ENCODE results near the gene TTC22. TPM values are rescaled to one million over a fixed set of nuclear protein-coding genes. Genes with fewer than 3 reads are reported as not detected.

TTC22 gene
- total RNA-seq, 1 experiment from 2014 or later = 0.59 TPM

GRCh38 chr1:54845772-54846171, 44.6 kb upstream of the TTC22 start:
- no CpG with 5 or more reads among the region's 5 CpGs for WGBS (ENCODE audit: extremely low coverage, insufficient read length, low lambda C conversion rate)
- TF ChIP-seq, protein P1, sequence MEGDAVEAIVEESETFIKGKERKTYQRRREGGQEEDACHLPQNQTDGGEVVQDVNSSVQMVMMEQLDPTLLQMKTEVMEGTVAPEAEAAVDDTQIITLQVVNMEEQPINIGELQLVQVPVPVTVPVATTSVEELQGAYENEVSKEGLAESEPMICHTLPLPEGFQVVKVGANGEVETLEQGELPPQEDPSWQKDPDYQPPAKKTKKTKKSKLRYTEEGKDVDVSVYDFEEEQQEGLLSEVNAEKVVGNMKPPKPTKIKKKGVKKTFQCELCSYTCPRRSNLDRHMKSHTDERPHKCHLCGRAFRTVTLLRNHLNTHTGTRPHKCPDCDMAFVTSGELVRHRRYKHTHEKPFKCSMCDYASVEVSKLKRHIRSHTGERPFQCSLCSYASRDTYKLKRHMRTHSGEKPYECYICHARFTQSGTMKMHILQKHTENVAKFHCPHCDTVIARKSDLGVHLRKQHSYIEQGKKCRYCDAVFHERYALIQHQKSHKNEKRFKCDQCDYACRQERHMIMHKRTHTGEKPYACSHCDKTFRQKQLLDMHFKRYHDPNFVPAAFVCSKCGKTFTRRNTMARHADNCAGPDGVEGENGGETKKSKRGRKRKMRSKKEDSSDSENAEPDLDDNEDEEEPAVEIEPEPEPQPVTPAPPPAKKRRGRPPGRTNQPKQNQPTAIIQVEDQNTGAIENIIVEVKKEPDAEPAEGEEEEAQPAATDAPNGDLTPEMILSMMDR (conservative IDR thresholded peaks at IDR 0.05) = no peak

More at GRCh38 chr1:54845772-54846171, 44.6 kb upstream of the TTC22 start:
- Histone ChIP-seq H3K23ac (ENCODE audit: insufficient read length, low read depth, low read length) (no peak overlapping the region), H2BK12ac (ENCODE audit: insufficient read length, low read depth, low read length) (no peak overlapping the region), H4K8ac (replicated peaks; ENCODE audit: insufficient read length, low read depth, low read length) (no peak overlapping the region), H3K4me2 (ENCODE audit: insufficient read depth, insufficient read length, low read length) (no peak overlapping the region), H3T11ph (ENCODE audit: low read length) (no peak overlapping the region), H3K79me2 (ENCODE audit: insufficient read depth, low read length) (no peaks in the 10 kb centered on the region), H3K56ac (ENCODE audit: insufficient read length, low read depth, low read length) (no peak overlapping the region), H4K91ac (ENCODE audit: insufficient read length, low read depth, low read length) (no peak overlapping the region), H3K9me3 (ENCODE audit: control insufficient read depth, low read depth, low read length) (no peaks in the 10 kb centered on the region), H2BK20ac (ENCODE audit: low read depth, low read length, poor library complexity, severe bottlenecking) (no peak overlapping the region), H3K27me3 (ENCODE audit: insufficient read depth, low read length) (no peaks in the 10 kb centered on the region), H3K9ac (ENCODE audit: extremely low read depth, insufficient read length, low read length) (no peak overlapping the region), H3K18ac (ENCODE audit: insufficient read length, low read depth, low read length) (no peak overlapping the region), H2AK5ac (ENCODE audit: insufficient read length, low read length) (no peak overlapping the region), H3K4me1 (ENCODE audit: insufficient read depth, low read length) (no peaks in the 10 kb centered on the region), H2BK5ac (ENCODE audit: insufficient read length, low read length) (no peak overlapping the region), H3K27ac (ENCODE audit: insufficient read length, low read depth, low read length) (no peak overlapping the region), H2AFZ (ENCODE audit: low read length) (no peak overlapping the region), H3K23me2 (ENCODE audit: insufficient read length, low read depth, low read length, poor library complexity, severe bottlenecking) (no peaks in the 10 kb centered on the region), H3K14ac (ENCODE audit: insufficient read depth, low read length) (no peak overlapping the region), H2BK15ac (ENCODE audit: low read depth, low read length) (no peak overlapping the region), H3K79me1 (ENCODE audit: insufficient read depth, low read depth, low read length, poor library complexity, severe bottlenecking) (no peaks in the 10 kb centered on the region), H4K20me1 (ENCODE audit: control insufficient read depth, insufficient read depth, insufficient read length) (no peaks in the 10 kb centered on the region), H2BK120ac (ENCODE audit: low read depth, low read length, poor library complexity, severe bottlenecking) (no peak overlapping the region), H4K5ac (ENCODE audit: insufficient read length, low read depth, low read length) (no peak overlapping the region), H3K4ac (ENCODE audit: low read depth, low read length) (no peak overlapping the region)
- no peak overlapping the region for H3K27ac Mint-ChIP-seq
- H3K27me3 Mint-ChIP-seq (ENCODE audit: low read depth) = peaks cover 3% of the 10 kb centered on the region
- no peaks in the 10 kb centered on the region for H3K4me1 Mint-ChIP-seq
- H3K36me3 Mint-ChIP-seq (ENCODE audit: insufficient read depth in 1 of 3, low read depth in 3 of 3) = peaks cover 21 to 36% (median 25%) of the 10 kb centered on the region in 3 experiments
- no peak for DNase-seq
- H3K9me3 Mint-ChIP-seq = no peaks in the 10 kb centered on the region
- no peak overlapping the region for H3K4me3 Mint-ChIP-seq
